ENCODE measurements around the gene F2. TPM values are rescaled to one million over a fixed set of nuclear protein-coding genes. Genes with fewer than 3 reads are reported as not detected.
A peak's percentile ranks its signal among the peaks of the same experiment; 100 is the strongest.

Gene F2
- total RNA-seq, 1 donor: not detected

DNA sequence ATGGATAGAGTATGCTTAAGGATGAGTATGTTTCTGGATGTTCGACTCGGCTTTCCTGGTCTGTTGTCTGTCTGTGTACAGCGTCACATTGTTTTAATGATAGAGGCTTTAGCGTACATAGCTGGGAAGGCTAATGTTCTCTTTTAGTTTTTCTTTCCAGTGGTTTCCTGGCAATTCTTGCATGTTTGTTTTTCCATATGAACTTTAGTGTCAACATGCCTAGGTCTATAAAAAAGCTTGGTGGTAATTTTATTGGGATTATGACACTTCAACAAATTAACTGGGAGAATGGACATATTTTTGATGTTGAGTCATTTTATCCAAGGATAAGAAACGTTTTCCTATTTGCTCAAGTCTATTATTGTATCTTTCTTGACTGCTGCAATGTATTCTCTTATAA lies 17.6 kb downstream of the F2 start:
- Histone ChIP-seq H2AFZ (ENCODE audit: low read length) (no peak overlapping the region), H3K4me2 (ENCODE audit: insufficient read depth, low read length) (peak overlapping the region; percentile 32), H3K27me3 (ENCODE audit: insufficient read depth, low read length) (no peaks in the 10 kb centered on the region), H3K4me1 (ENCODE audit: insufficient read depth, low read length) (peaks cover 4% of the 10 kb centered on the region), H3K9me3 (ENCODE audit: low read depth, low read length) (no peaks in the 10 kb centered on the region), H4K20me1 (ENCODE audit: insufficient read depth, low read length) (no peaks in the 10 kb centered on the region), H3K79me2 (ENCODE audit: insufficient read depth, low read length) (no peaks in the 10 kb centered on the region), H3K27ac (ENCODE audit: low read depth, low read length) (no peak overlapping the region), H3K4me3 (ENCODE audit: insufficient read depth, low read length) (no peak overlapping the region), H3K36me3 (ENCODE audit: insufficient read depth, low read length) (peaks cover 8% of the 10 kb centered on the region)
- TF ChIP-seq, protein P1, sequence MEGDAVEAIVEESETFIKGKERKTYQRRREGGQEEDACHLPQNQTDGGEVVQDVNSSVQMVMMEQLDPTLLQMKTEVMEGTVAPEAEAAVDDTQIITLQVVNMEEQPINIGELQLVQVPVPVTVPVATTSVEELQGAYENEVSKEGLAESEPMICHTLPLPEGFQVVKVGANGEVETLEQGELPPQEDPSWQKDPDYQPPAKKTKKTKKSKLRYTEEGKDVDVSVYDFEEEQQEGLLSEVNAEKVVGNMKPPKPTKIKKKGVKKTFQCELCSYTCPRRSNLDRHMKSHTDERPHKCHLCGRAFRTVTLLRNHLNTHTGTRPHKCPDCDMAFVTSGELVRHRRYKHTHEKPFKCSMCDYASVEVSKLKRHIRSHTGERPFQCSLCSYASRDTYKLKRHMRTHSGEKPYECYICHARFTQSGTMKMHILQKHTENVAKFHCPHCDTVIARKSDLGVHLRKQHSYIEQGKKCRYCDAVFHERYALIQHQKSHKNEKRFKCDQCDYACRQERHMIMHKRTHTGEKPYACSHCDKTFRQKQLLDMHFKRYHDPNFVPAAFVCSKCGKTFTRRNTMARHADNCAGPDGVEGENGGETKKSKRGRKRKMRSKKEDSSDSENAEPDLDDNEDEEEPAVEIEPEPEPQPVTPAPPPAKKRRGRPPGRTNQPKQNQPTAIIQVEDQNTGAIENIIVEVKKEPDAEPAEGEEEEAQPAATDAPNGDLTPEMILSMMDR (IDR thresholded peaks at IDR 0.05; ENCODE audit: extremely low read depth, low read depth, low read length): no peak
- peak; percentile 31 for DNase-seq (ENCODE audit: insufficient read length, low spot score, missing footprints)

- DNase-seq (ENCODE audit: insufficient read length, low spot score, missing footprints): no peak
- no peak overlapping the region for H3K27ac ChIP-seq (ENCODE audit: low read depth, low read length)
- no peak overlapping the region for H2AFZ ChIP-seq (ENCODE audit: low read length)
- peaks cover 19% of the 10 kb centered on the region for H3K36me3 ChIP-seq (ENCODE audit: insufficient read depth, low read length)
- H3K79me2 ChIP-seq (ENCODE audit: insufficient read depth, low read length): no peaks in the 10 kb centered on the region
- H3K4me3 ChIP-seq (ENCODE audit: insufficient read depth, low read length): no peak overlapping the region
- H3K9me3 ChIP-seq (ENCODE audit: low read depth, low read length): no peaks in the 10 kb centered on the region
- H3K27me3 ChIP-seq (ENCODE audit: insufficient read depth, low read length): no peaks in the 10 kb centered on the region
- TF ChIP-seq, protein P1 (IDR thresholded peaks at IDR 0.05; ENCODE audit: extremely low read depth, low read depth, low read length): no peak
- no peak overlapping the region for H3K4me2 ChIP-seq (ENCODE audit: insufficient read depth, low read length)
- peaks cover 4% of the 10 kb centered on the region for H3K4me1 ChIP-seq (ENCODE audit: insufficient read depth, low read length)
- H4K20me1 ChIP-seq (ENCODE audit: insufficient read depth, low read length): no peaks in the 10 kb centered on the region
Measured at GRCh38 chr11:46737699-46738098, 18.7 kb downstream of the F2 start.

GRCh38 chr11:46738887-46739286 lies 19.9 kb downstream of the F2 start:
- Histone ChIP-seq H3K9me3 (ENCODE audit: low read depth, low read length) (no peaks in the 10 kb centered on the region), H2AFZ (ENCODE audit: low read length) (no peak overlapping the region), H3K27ac (ENCODE audit: low read depth, low read length) (no peak overlapping the region), H3K79me2 (ENCODE audit: insufficient read depth, low read length) (no peaks in the 10 kb centered on the region), H3K4me2 (ENCODE audit: insufficient read depth, low read length) (no peak overlapping the region), H3K36me3 (ENCODE audit: insufficient read depth, low read length) (peaks cover 31% of the 10 kb centered on the region), H3K27me3 (ENCODE audit: insufficient read depth, low read length) (no peaks in the 10 kb centered on the region), H3K4me1 (ENCODE audit: insufficient read depth, low read length) (peaks cover 4% of the 10 kb centered on the region), H3K4me3 (ENCODE audit: insufficient read depth, low read length) (no peak overlapping the region), H4K20me1 (ENCODE audit: insufficient read depth, low read length) (no peaks in the 10 kb centered on the region)
- TF ChIP-seq, protein P1 (IDR thresholded peaks at IDR 0.05; ENCODE audit: extremely low read depth, low read depth, low read length): no peak
- peak; percentile 27 for DNase-seq (ENCODE audit: insufficient read length, low spot score, missing footprints)

- Histone ChIP-seq H2AFZ (ENCODE audit: low read length) (no peak overlapping the region), H3K4me2 (ENCODE audit: insufficient read depth, low read length) (no peak overlapping the region), H3K4me3 (ENCODE audit: insufficient read depth, low read length) (no peak overlapping the region), H3K36me3 (ENCODE audit: insufficient read depth, low read length) (peaks cover 55% of the 10 kb centered on the region), H3K4me1 (ENCODE audit: insufficient read depth, low read length) (no peaks in the 10 kb centered on the region), H3K9me3 (ENCODE audit: low read depth, low read length) (no peaks in the 10 kb centered on the region), H3K27ac (ENCODE audit: low read depth, low read length) (no peak overlapping the region), H4K20me1 (ENCODE audit: insufficient read depth, low read length) (no peaks in the 10 kb centered on the region), H3K27me3 (ENCODE audit: insufficient read depth, low read length) (no peaks in the 10 kb centered on the region), H3K79me2 (ENCODE audit: insufficient read depth, low read length) (no peaks in the 10 kb centered on the region)
- TF ChIP-seq, protein P1 (IDR thresholded peaks at IDR 0.05; ENCODE audit: extremely low read depth, low read depth, low read length): no peak
- DNase-seq (ENCODE audit: insufficient read length, low spot score, missing footprints): no peak
Measured at GRCh38 chr11:46741600-46742484, 22.8 kb downstream of the F2 start.

Measured in osteoblast (primary cell).